NB4 (cell line): ENCODE measurements around the gene KIAA0319L.

Experiments used
- MYC ChIP-seq: IDR thresholded peaks from 2 replicates; pipeline ENCODE4 v1.6.1; 2011; ENCODE audit warnings: low read depth, low read length
- POLR2A ChIP-seq: IDR thresholded peaks from 2 replicates; pipeline ENCODE4 v1.6.1; 2011; ENCODE audit warnings: mild to moderate bottlenecking; ENCODE audit not compliant: insufficient read length; ENCODE audit errors: extremely low read depth
- TF ChIP-seq, protein P1 (sequence below): IDR thresholded peaks from 2 replicates; pipeline ENCODE4 v1.6.1; 2011; ENCODE audit warnings: low read depth, low read length
- TF ChIP-seq, protein P2 (sequence below): IDR thresholded peaks from one replicate; pipeline ENCODE4 v1.5.1; 2012; ENCODE audit warnings: low read depth, low read length

- TF ChIP-seq, protein P1, sequence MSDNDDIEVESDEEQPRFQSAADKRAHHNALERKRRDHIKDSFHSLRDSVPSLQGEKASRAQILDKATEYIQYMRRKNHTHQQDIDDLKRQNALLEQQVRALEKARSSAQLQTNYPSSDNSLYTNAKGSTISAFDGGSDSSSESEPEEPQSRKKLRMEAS = no peak
- TF ChIP-seq, protein P2, sequence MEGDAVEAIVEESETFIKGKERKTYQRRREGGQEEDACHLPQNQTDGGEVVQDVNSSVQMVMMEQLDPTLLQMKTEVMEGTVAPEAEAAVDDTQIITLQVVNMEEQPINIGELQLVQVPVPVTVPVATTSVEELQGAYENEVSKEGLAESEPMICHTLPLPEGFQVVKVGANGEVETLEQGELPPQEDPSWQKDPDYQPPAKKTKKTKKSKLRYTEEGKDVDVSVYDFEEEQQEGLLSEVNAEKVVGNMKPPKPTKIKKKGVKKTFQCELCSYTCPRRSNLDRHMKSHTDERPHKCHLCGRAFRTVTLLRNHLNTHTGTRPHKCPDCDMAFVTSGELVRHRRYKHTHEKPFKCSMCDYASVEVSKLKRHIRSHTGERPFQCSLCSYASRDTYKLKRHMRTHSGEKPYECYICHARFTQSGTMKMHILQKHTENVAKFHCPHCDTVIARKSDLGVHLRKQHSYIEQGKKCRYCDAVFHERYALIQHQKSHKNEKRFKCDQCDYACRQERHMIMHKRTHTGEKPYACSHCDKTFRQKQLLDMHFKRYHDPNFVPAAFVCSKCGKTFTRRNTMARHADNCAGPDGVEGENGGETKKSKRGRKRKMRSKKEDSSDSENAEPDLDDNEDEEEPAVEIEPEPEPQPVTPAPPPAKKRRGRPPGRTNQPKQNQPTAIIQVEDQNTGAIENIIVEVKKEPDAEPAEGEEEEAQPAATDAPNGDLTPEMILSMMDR = no peak
- TF ChIP-seq POLR2A (peak; percentile 64), MYC (0 out of 2 replicates have a peak, but pooled peaks have one; percentile 5)
Measured at GRCh38 chr1:35557118-35557610, at the start of gene KIAA0319L.
